Gastroesophageal sphincter (tissue), 3 donors: ENCODE data around the gene BTBD1.

Experiments used
- CTCF ChIP-seq, 4 experiments: fragments of 200-600 bp in 2 of 4; fragments of 450-650 bp in 2 of 4; sonication (generic) in 1 of 4; IDR thresholded peaks; one replicate each; pipeline ENCODE4 v1.5.1; 2017 to 2019; ENCODE audit warnings: antibody characterized with exemption in 4 of 4, mild to moderate bottlenecking in 2 of 4, moderate library complexity in 2 of 4
- POLR2A ChIP-seq, 2 donors: fragments of 450-650 bp; IDR thresholded peaks; one replicate each; pipeline ENCODE4 v1.6.1; 2017; ENCODE audit warnings: antibody characterized with exemption in 2 of 2, mild to moderate bottlenecking in 2 of 2, moderate library complexity in 1 of 2

GRCh38 chr15:83113881-83114674 lies 47.0 kb upstream of the BTBD1 start:
- TF ChIP-seq CTCF (IDR thresholded peaks at IDR 0.05) = no peak
- TF ChIP-seq POLR2A (IDR thresholded peaks at IDR 0.05) = no peak
